ENCODE measurements around the gene ASAP3. TPM values are rescaled to one million over a fixed set of nuclear protein-coding genes. Genes with fewer than 3 reads are reported as not detected.
A peak's percentile ranks its signal among the peaks of the same experiment; 100 is the strongest.

The ASAP3 gene
- total RNA-seq, 1 donor from 2014 or later: 3.6 TPM

DNA sequence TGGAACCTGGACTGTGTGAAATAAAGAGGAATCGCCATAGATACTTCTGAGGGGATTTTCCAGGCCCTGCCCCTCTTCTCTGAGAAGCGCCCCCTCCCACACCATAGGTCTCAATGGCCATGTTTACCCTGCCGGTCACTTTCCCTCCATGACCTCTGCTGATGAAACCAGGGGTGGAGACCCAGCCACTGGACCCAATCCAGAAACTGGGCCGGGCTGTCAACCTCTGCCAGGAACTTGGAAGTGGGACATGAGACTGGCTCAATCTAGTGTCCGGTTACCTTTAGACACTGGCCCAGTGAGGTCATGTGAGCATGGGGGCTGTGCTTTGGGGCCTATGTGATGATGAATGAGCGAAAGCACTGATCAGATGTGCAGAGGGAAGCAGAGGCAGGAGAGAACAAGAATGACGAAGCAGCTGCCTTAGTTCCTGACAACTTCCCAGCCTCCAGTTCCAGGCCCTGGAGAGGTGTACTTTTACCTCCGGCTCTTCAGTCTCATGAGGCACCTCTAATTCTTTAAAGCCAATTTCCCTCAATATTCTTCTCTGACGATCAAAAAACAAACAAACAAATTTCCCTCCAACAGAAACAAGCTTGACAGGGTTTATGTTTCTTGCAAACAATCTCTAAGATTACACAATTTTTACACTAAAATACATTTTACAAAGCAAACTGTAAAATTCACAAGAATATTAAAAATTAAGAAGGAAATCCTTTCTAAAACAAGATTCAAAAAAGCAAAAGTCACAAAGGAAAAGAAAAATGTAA is 4.9 kb downstream of the ASAP3 start:
- peak; percentile 40 to 70 for DNase-seq (ENCODE audit: low read depth in 2 of 2)

DNA sequence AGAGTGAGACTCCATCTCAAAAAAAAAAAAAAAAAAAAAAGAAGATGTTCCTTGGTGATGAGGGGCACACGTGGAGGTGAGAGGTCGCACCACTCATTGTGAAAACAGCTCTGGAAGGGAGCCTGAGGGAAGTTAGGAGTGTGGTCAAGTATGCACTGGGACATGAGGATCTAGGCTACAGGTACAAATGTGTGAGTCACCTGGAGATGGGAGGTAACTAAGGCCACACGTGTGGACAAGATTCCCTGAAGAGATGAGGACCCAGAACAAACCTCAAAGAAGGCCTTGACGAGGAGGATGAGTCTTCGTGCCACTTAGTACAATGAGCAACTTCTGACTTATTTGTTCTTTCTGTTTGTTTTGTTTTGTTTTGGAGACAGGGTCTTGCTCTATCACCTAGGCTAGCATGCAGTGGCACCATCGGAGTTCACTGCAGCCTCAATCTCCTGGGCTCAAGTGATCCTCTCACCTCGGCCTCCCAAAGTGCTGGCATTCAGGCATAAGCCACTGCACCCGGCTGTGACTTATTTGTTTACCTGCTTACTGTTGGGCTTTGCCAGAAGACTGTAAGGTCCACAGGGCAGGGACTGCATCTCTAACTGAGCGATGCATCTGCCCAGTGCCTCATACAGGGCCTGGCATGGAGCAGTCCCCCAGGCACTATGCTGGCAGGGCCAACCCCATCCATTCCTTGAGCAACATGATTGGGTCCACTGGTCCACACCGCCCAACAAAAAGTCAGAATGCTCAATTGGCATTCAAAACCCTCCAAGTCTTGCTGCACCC is 6.4 kb downstream of the ASAP3 start:
- no peak for DNase-seq (ENCODE audit: low read depth in 2 of 2)

- no peak for DNase-seq (ENCODE audit: low read depth in 2 of 2)
Measured at GRCh38 chr1:23475641-23476040, 8.3 kb downstream of the ASAP3 start.

- DNase-seq (ENCODE audit: low read depth in 2 of 2): peak in 1 of 2 donors; percentile 56
Measured at GRCh38 chr1:23475134-23475628, 8.8 kb downstream of the ASAP3 start.

DNA sequence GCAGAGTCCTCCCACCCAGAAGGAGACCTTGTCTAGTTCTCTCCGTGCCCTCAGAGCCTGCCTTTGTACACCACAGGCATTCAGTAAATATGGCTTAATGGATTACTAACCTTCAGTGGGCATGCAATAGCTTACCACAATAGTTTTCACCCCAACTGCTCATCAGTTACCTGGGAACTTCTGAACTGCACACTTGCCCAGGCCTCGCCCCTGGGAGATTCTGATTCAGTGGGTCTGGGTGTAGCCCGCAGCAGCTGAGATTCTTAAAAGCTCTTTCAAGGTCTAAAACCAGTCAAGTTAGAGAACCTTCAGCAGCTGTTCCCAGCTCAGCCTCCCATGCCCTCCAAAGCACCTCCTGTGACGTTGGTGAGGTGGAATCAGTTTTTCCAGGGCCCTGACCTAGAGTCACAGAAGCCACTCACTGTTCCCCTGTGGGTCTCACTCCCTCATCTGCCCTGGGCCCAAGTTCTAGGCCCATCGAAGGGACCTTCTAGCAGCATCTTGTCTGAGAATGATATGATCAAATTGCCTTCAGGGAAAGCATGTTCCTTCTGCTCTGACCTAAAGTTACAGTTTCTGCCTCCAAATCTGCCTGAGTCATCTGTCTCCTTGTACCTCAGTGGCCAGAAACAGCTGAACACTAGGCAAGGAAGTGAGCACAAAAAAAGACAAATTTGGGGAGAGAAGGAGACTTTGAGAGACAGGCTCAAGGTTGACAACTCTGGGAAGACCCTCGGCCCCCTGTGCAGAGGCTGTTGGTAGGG is 10.8 kb downstream of the ASAP3 start:
- no peak for DNase-seq (ENCODE audit: low read depth in 2 of 2)

- no peak for DNase-seq (ENCODE audit: low read depth in 2 of 2)
Measured at GRCh38 chr1:23472351-23473036, 11.5 kb downstream of the ASAP3 start.

GRCh38 chr1:23471473-23472075 is 12.4 kb downstream of the ASAP3 start:
- DNase-seq (ENCODE audit: low read depth in 2 of 2): no peak

GRCh38 chr1:23470282-23471070 is 13.5 kb downstream of the ASAP3 start:
- peak in 1 of 2 donors; percentile 60 for DNase-seq (ENCODE audit: low read depth in 2 of 2)

DNA sequence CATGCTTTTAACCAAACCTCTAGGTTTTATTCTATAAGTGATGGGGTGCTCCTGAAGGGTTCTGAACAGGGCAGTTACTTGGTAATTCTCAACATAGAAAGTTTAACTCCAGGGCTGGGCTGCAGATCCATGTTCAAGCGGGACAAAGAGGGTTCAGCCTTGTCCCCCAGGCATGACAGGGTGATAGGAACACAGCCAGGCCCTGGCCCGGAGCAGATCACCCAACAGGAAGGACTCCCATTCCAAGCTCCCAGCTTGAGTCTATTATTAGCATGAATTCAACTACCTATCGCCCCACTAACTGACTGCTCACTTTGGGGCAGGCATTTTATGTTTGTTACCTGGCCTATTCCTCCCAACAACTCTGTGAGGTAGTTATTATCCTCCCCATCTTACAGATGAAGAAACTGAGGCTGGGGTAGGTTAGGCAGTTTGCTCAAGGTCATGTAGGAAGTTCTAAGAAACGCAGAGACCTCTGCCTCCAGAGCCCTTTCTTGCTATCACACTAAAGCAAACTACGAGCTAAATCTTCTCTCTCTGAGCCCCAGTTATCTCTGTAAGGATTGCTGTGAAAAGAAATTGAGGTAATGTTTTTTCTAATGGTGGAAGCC is 14.5 kb downstream of the ASAP3 start:
- no peak for DNase-seq (ENCODE audit: low read depth in 2 of 2)

- DNase-seq (ENCODE audit: low read depth in 2 of 2): no peak
Measured at GRCh38 chr1:23466423-23466989, 17.5 kb downstream of the ASAP3 start.

DNA sequence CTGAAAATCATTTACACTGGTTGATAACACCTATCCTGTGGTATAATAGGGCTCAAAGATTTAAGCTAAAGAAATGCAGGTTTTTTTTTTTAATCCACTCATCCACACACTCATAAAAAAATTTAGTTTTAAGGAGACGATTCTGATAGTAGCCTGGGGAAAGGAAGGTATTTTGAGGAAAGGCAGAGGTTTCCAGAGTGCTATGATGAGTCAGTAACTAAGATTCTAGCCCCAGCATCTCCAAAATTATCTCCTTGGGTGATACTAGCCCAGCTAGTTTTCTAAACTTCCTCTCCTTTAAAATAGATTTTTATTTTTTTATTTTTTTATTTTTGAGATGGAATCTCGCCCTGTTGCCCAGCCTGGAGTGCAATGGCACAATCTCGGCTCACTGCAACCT is 20.7 kb downstream of the ASAP3 start:
- no peak for DNase-seq (ENCODE audit: low read depth in 2 of 2)

- no peak for DNase-seq (ENCODE audit: low read depth in 2 of 2)
Measured at GRCh38 chr1:23462766-23463165, 21.2 kb downstream of the ASAP3 start.

GRCh38 chr1:23461050-23461449 is 22.9 kb downstream of the ASAP3 start:
- DNase-seq (ENCODE audit: low read depth in 2 of 2): no peak

DNA sequence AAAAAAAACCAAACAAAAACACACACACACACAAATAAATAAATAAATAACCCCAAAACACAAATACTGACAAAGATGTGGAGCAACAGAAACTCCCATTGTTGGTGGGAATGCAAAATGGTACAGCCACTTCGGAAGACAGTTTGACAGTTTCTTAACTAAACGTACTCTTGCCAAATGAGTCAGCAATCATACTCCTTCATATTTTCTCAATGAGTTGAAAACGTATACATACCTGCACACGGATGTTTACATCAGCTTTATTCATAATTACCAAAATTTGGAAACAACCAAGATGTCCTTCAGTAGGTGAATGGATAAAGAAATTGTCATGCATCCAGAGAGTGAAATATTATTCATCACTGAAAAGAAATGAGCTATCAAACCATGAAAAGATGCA is 23.5 kb downstream of the ASAP3 start:
- no peak for DNase-seq (ENCODE audit: low read depth in 2 of 2)

DNA sequence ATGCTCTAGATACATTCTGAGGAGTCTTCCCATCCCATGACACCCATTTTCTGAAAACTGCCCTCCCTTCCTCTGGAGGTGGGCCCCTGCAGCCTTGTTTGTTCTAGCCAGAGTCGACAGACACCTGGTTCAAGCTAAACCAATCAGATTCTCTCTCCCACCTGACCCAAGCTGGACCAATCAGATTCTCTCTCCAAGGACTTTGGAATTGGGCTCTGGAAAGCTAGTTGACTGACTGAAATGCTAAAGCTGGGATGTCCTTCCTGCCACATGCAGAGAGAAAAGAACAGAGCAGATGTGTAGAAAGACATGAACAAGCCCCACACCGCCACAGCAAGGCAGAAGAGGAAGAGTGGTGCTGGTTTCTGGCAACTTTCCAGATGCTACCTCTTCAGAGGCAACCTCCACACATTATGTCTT is 24.6 kb downstream of the ASAP3 start:
- DNase-seq (ENCODE audit: low read depth in 2 of 2): no peak

DNA sequence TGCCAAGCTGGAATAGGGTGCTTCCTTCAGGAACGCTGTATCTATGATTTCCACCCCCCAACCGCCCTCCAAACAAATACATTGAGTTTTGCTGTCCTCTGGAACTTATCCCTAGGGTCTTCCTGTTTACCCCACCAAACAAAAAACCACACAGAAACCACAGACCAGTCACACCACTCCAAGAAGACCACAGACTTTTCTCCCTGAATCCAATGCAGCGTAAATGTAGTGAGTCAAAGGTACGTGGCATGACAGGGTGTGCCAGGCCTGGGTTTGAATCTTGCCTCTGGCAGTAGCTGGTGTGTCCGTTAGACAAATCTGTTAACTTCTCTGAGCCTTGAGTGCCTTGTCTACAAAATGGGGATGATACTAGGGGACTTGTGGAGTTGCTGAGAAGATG is 27.8 kb downstream of the ASAP3 start:
- DNase-seq (ENCODE audit: low read depth in 2 of 2): no peak

DNA sequence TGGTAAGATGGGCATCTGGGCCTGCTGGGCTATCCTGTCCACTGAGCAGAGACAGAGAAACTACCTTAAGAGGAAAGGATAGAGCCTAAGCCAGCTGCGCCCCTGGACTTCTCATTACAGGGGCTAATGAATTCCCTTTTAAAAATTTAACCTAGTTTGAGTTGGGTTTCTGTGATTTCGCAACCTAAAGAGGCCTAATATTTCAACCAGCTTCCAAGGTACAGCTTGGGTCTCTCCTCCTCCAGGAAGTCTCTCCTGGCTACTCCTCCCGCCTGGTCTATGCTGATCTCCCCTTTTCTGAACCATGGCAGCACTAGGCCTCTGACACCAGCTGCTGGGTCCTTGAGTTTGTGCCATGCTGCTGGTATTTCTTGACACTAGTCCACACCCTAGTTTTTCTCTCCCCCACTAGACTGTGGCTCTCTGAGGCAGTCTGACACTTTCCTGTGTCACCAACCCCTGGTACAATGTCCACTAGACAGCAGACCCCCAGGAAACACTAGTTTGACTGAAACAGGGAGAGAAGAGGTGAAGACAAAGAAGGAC is 30.5 kb downstream of the ASAP3 start:
- no peak for DNase-seq (ENCODE audit: low read depth in 2 of 2)

- no peak for DNase-seq (ENCODE audit: low read depth in 2 of 2)
Measured at GRCh38 chr1:23452011-23452411, 32.0 kb downstream of the ASAP3 start.

DNA sequence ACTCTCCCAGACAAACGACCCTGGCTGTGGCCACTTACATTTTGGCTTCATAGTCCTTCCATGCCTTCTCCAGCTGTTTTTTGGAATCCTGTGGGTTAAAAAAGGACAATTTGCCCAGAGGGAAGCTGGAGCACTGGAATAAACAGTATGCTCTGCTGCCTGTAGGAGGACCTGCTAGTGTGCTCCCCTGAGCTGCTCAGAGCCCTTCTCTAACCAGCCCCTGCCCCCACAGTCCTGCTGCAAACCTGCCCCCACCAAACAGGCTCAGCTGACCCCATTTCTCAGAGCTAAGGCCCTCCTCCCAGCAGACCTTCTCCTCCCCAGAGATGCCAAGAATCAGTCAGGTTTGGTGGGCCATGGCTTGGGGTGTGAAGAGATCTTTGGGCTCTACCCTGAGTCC is 32.5 kb downstream of the ASAP3 start:
- no peak for DNase-seq (ENCODE audit: low read depth in 2 of 2)

Measured in dermis microvascular lymphatic vessel endothelial cell (primary cell).